K562 (cell line): ENCODE data around the gene DHRS13. TPM values are rescaled to one million over a fixed set of nuclear protein-coding genes. Genes with fewer than 3 reads are reported as not detected.
A peak's percentile ranks its signal among the peaks of the same experiment; 100 is the strongest.

Experiments used
- ARID4B ChIP-seq: sonication (generic); formaldehyde crosslinking; IDR thresholded peaks from 2 replicates; pipeline ENCODE4 v1.8.0; 2022; ENCODE audit warnings: mild to moderate bottlenecking, missing genetic modification reagents
- ASH1L ChIP-seq: fragments of 450-650 bp; IDR thresholded peaks from 2 replicates; pipeline ENCODE4 v1.6.1; 2018; ENCODE audit warnings: borderline replicate concordance, mild to moderate bottlenecking, low read depth; ENCODE audit not compliant: partially characterized antibody
- CCAR2 ChIP-seq: fragments of 200-400 bp; formaldehyde crosslinking; IDR thresholded peaks from 2 replicates; pipeline ENCODE4 v1.6.1; 2017; ENCODE audit warnings: mild to moderate bottlenecking, low read depth, low read length
- CHD1 ChIP-seq: fragments of 200-600 bp; sonication (generic); IDR thresholded peaks from one replicate; pipeline ENCODE4 v1.6.1; 2012; ENCODE audit warnings: mild to moderate bottlenecking, moderate library complexity, low read length, inconsistent platforms
- CTBP1 ChIP-seq: fragments of 450-650 bp; IDR thresholded peaks from 2 replicates; pipeline ENCODE4 v1.6.1; 2016; ENCODE audit warnings: borderline replicate concordance
- DIDO1 ChIP-seq: fragments of 450-650 bp; IDR thresholded peaks from 2 replicates; pipeline ENCODE4 v1.6.1; 2016; ENCODE audit warnings: low read depth, missing biosample characterization, missing genetic modification characterization
- ERF ChIP-seq: fragments of 450-650 bp; formaldehyde crosslinking; IDR thresholded peaks from 2 replicates; pipeline ENCODE4 v1.4.0; 2020; ENCODE audit warnings: mild to moderate bottlenecking, mixed read lengths
- FOXP1 ChIP-seq: sonication (generic); formaldehyde crosslinking; IDR thresholded peaks from 2 replicates; pipeline ENCODE4 v1.8.0; 2022; ENCODE audit warnings: mild to moderate bottlenecking, missing genetic modification reagents
- HIVEP1 ChIP-seq: fragments of 250-450 bp; sonication (Bioruptor Pico); IDR thresholded peaks from 2 replicates; pipeline ENCODE4 v1.4.0; 2020; ENCODE audit warnings: mild to moderate bottlenecking
- MAFK ChIP-seq: IDR thresholded peaks from 2 replicates; pipeline ENCODE4 v1.6.1; 2011; ENCODE audit warnings: low read length, improper control_type of control experiment
- MCM7 ChIP-seq, 2 experiments: fragments of 450-650 bp; IDR thresholded peaks; 2 replicates each; pipeline ENCODE4 v1.6.1; 2016 to 2018
- NFIX ChIP-seq: fragments of 250-450 bp; sonication (Bioruptor Pico); IDR thresholded peaks from 2 replicates; pipeline ENCODE4 v1.4.0; 2020; ENCODE audit warnings: low read depth, mild to moderate bottlenecking, moderate library complexity
- NFYB ChIP-seq: IDR thresholded peaks from 2 replicates; pipeline ENCODE4 v1.6.1; 2011; ENCODE audit warnings: mild to moderate bottlenecking, moderate library complexity; ENCODE audit not compliant: insufficient read length; ENCODE audit errors: extremely low read depth
- RAD21 ChIP-seq, 2 experiments: fragments of 250-450 bp in 1 of 2; fragments of 450-650 bp in 1 of 2; sonication (Bioruptor Pico) in 1 of 2; formaldehyde crosslinking in 1 of 2; IDR thresholded peaks in 1 of 2; conservative IDR thresholded peaks in 1 of 2; 2 replicates each; pipeline versions ENCODE4 v1.4.0 to v1.8.0; 2020 to 2022; ENCODE audit warnings: mild to moderate bottlenecking in 2 of 2, moderate library complexity in 1 of 2
- SMAD2 ChIP-seq: fragments of 150-350 bp; IDR thresholded peaks from 2 replicates; pipeline ENCODE4 v1.6.1; 2014; ENCODE audit warnings: low read depth, mild to moderate bottlenecking, low read length
- ZNF146 ChIP-seq: IDR thresholded peaks from one replicate; pipeline ENCODE4 v1.6.1; 2018; ENCODE audit warnings: missing compliant biosample characterization; ENCODE audit not compliant: unreplicated experiment
- ZNF174 ChIP-seq: fragments of 250-450 bp; sonication (Bioruptor Pico); IDR thresholded peaks from 2 replicates; pipeline ENCODE4 v1.4.0; 2020; ENCODE audit warnings: mild to moderate bottlenecking
- ZNF23 ChIP-seq: fragments of 250-450 bp; sonication (Bioruptor Pico); IDR thresholded peaks from 2 replicates; pipeline ENCODE4 v1.4.0; 2020; ENCODE audit warnings: mild to moderate bottlenecking
- ZNF263 ChIP-seq: sonication (generic); formaldehyde crosslinking; IDR thresholded peaks from 2 replicates; pipeline ENCODE4 v1.8.0; 2022; ENCODE audit warnings: mild to moderate bottlenecking, missing genetic modification reagents, borderline replicate concordance
- polyA plus RNA-seq, 8 experiments: library from polyadenylated mRNA; depleted of rRNA in 4 of 8; stranded (reverse) in 5 of 8; unstranded in 3 of 8; fragments of >200 nt; fragmentation: Nextera tagmentation in 2 of 8; fragmentation: Illumina TruSeq in 1 of 8; extraction: Ambion mirVana in 2 of 8; extraction: Trizol in 1 of 8; gene quantifications; 2 replicates each; pipeline versions ENCODE4 v1.2.1 to v1.2.3, GENCODE V29; 2011 to 2014; ENCODE audit warnings: inconsistent platforms in 1 of 8, missing spikeins in 1 of 8
- total RNA-seq, 7 experiments: library from RNA; depleted of rRNA in 6 of 7; stranded (reverse); fragments of >200 nt in 6 of 7; fragmentation: Illumina TruSeq in 2 of 7; extraction: Trizol in 2 of 7; gene quantifications; 2 replicates each; pipeline versions ENCODE4 v1.2.1 to v1.2.3, GENCODE V29; 2011 to 2021; ENCODE audit warnings: low replicate concordance in 1 of 7
- TF ChIP-seq, protein P1 (sequence below): sonication (generic); formaldehyde crosslinking; IDR thresholded peaks from 2 replicates; pipeline ENCODE4 v1.8.1; 2022; ENCODE audit warnings: missing genetic modification reagents
- TF ChIP-seq, protein P2 (sequence below): fragments of 450-650 bp; IDR thresholded peaks from 2 replicates; pipeline ENCODE4 v1.7.0; 2016; ENCODE audit warnings: borderline replicate concordance

DHRS13 gene
- total and polyA plus RNA-seq, 9 of the 15 experiments (the other 6 are each of a cell fraction or from before 2014, with no cell fraction given): 0.32 to 52.3 (median 34.3) TPM; not detected in 1

DNA sequence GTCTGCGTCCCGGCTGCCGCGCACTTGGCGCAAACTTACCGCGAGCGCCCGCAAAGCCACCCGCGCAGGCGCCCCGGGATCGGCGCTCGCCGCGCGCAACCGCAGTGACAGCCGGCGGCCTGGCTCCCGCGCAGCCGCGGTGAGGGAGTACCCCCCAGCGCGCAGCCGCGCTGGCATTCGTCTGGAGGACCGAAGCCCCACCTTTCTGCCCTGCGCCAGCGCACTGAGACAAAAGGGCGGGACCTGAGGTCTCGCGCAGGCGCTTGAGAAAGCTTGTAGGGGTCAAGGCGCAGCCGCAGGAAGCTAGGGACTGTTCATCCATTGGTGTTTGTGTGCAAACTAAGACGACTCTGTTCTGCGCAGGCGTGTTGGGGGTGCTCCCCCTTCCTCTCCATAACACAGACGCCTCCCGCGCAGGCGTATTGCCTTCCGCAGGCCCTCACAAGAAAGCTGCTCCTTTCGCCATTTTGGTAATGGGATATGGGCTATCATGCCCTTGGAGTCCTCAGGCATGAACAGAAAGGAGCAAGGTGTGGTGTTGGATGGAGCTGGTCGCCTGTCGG lies 48.6 kb upstream of the DHRS13 start, which contains the start of gene PHF12 (continued):
- TF ChIP-seq ARID4B (CRISPR knock-in tag): no peak
- no peak for TF ChIP-seq ASH1L
- no peak for TF ChIP-seq ZNF146
- no peak for TF ChIP-seq CHD1
- no peak for TF ChIP-seq ZNF23
- TF ChIP-seq MAFK: peak; percentile 25; the same call in 1 of the 2 replicates
- peak; percentile 63; the same call in 1 of the 2 replicates for TF ChIP-seq ZNF263 (CRISPR knock-in tag)
- TF ChIP-seq FOXP1 (CRISPR knock-in tag): no peak
- no peak for TF ChIP-seq MCM7 (IDR thresholded peaks at IDR 0.05)
- TF ChIP-seq NFIX (CRISPR knock-in tag): no peak
- no peak for TF ChIP-seq ZNF174 (CRISPR knock-in tag)
- TF ChIP-seq, protein P1, sequence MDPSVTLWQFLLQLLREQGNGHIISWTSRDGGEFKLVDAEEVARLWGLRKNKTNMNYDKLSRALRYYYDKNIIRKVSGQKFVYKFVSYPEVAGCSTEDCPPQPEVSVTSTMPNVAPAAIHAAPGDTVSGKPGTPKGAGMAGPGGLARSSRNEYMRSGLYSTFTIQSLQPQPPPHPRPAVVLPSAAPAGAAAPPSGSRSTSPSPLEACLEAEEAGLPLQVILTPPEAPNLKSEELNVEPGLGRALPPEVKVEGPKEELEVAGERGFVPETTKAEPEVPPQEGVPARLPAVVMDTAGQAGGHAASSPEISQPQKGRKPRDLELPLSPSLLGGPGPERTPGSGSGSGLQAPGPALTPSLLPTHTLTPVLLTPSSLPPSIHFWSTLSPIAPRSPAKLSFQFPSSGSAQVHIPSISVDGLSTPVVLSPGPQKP (CRISPR knock-in tag): no peak
- peak; percentile 80; the same call in 1 of the 2 replicates for TF ChIP-seq CTBP1
- no peak for TF ChIP-seq HIVEP1 (CRISPR knock-in tag)
- TF ChIP-seq NFYB: no peak
- TF ChIP-seq ERF (CRISPR knock-in tag): no peak
- TF ChIP-seq, protein P2, sequence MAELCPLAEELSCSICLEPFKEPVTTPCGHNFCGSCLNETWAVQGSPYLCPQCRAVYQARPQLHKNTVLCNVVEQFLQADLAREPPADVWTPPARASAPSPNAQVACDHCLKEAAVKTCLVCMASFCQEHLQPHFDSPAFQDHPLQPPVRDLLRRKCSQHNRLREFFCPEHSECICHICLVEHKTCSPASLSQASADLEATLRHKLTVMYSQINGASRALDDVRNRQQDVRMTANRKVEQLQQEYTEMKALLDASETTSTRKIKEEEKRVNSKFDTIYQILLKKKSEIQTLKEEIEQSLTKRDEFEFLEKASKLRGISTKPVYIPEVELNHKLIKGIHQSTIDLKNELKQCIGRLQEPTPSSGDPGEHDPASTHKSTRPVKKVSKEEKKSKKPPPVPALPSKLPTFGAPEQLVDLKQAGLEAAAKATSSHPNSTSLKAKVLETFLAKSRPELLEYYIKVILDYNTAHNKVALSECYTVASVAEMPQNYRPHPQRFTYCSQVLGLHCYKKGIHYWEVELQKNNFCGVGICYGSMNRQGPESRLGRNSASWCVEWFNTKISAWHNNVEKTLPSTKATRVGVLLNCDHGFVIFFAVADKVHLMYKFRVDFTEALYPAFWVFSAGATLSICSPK: no peak
- no peak for TF ChIP-seq RAD21 (CRISPR knock-in tag; conservative IDR thresholded peaks at IDR 0.05 in 1 of 2, IDR thresholded peaks at IDR 0.05 in 1 of 2)
- no peak for TF ChIP-seq CCAR2
- no peak for TF ChIP-seq DIDO1 (tag)
- no peak for TF ChIP-seq SMAD2
